GM23338 (cell line): ENCODE data around the gene FGF10. TPM values are rescaled to one million over a fixed set of nuclear protein-coding genes. Genes with fewer than 3 reads are reported as not detected.
A peak's percentile ranks its signal among the peaks of the same experiment; 100 is the strongest.

Experiments
- ATAC-seq: fragments of 200-7000 bp; cut with Tn5 transposase; 3 replicates; pipeline ENCODE4 v1.9.1; 2020
- DNase-seq: peaks from one replicate; pipeline ENCODE4 v3.0.0-alpha.2; 2015; ENCODE audit warnings: low spot score
- H2AFZ ChIP-seq: fragments of 200-600 bp; sonication (generic); 2 replicates; pipeline ENCODE4 v1.8.0; 2016; ENCODE audit warnings: antibody characterized with exemption, mild to moderate bottlenecking, moderate library complexity
- H3F3A ChIP-seq: fragments of 200-600 bp; sonication (generic); replicated peaks from 2 replicates; pipeline ENCODE4 v1.8.0; 2017; ENCODE audit warnings: antibody characterized with exemption, mixed run types, low read depth
- H3K27ac ChIP-seq: fragments of 200-600 bp; sonication (generic); 2 replicates; pipeline ENCODE4 v1.6.1; 2016; ENCODE audit warnings: low read depth
- H3K27me3 ChIP-seq: fragments of 200-600 bp; sonication (generic); 2 replicates; pipeline ENCODE4 v1.8.0; 2016; ENCODE audit warnings: mild to moderate bottlenecking, mixed run types, moderate library complexity; ENCODE audit not compliant: insufficient read depth
- H3K36me3 ChIP-seq: fragments of 200-600 bp; sonication (generic); 2 replicates; pipeline ENCODE4 v1.8.0; 2016; ENCODE audit warnings: mild to moderate bottlenecking; ENCODE audit not compliant: insufficient read depth
- H3K4me1 ChIP-seq: fragments of 200-600 bp; sonication (generic); 2 replicates; pipeline ENCODE4 v1.8.0; 2016; ENCODE audit warnings: mild to moderate bottlenecking, moderate library complexity; ENCODE audit not compliant: insufficient read depth
- H3K4me2 ChIP-seq: fragments of 200-600 bp; sonication (generic); 2 replicates; pipeline ENCODE4 v1.7.1; 2017; ENCODE audit warnings: mixed run types
- H3K4me3 ChIP-seq: fragments of 200-600 bp; sonication (generic); 2 replicates; pipeline ENCODE4 v1.6.1; 2016; ENCODE audit warnings: mixed run types
- H3K79me2 ChIP-seq: fragments of 200-600 bp; sonication (generic); replicated peaks from 2 replicates; pipeline ENCODE4 v1.8.0; 2017; ENCODE audit warnings: mild to moderate bottlenecking; ENCODE audit not compliant: insufficient read depth
- H3K9me2 ChIP-seq: fragments of 200-600 bp; sonication (generic); 2 replicates; pipeline ENCODE4 v1.8.0; 2017; ENCODE audit not compliant: insufficient read depth
- H4K20me1 ChIP-seq: fragments of 200-600 bp; sonication (generic); replicated peaks from 2 replicates; pipeline ENCODE4 v1.8.0; 2017; ENCODE audit warnings: mild to moderate bottlenecking; ENCODE audit not compliant: insufficient read depth
- H3K27ac Mint-ChIP-seq: 2 replicates; pipeline ENCODE4 v1.8.0; 2020; ENCODE audit warnings: inconsistent platforms, mild to moderate bottlenecking, moderate library complexity, mixed read lengths
- H3K27me3 Mint-ChIP-seq: 3 replicates; pipeline ENCODE4 v1.8.0; 2022; ENCODE audit warnings: low read depth, mild to moderate bottlenecking, moderate library complexity, mixed read lengths, inconsistent platforms; ENCODE audit not compliant: insufficient read depth, poor library complexity
- H3K36me3 Mint-ChIP-seq: 3 replicates; pipeline ENCODE4 v1.8.0; 2021; ENCODE audit warnings: low read depth, mild to moderate bottlenecking, inconsistent platforms, moderate library complexity, mixed read lengths
- H3K4me1 Mint-ChIP-seq: 3 replicates; pipeline ENCODE4 v1.8.0; 2020; ENCODE audit warnings: mild to moderate bottlenecking, inconsistent platforms, mixed read lengths
- H3K4me3 Mint-ChIP-seq: 3 replicates; pipeline ENCODE4 v1.8.0; 2021; ENCODE audit warnings: moderate library complexity, mild to moderate bottlenecking, inconsistent platforms, mixed read lengths
- H3K9me3 Mint-ChIP-seq: 3 replicates; pipeline ENCODE4 v1.8.0; 2020; ENCODE audit warnings: moderate library complexity, mild to moderate bottlenecking, inconsistent platforms, mixed read lengths
- CREB1 ChIP-seq: fragments of 250-450 bp; sonication (Bioruptor Pico); IDR thresholded peaks from 2 replicates; pipeline ENCODE4 v1.5.0; 2020; ENCODE audit warnings: low read depth, mild to moderate bottlenecking, moderate library complexity
- EZH2 ChIP-seq: fragments of 200-600 bp; sonication (generic); IDR thresholded peaks from one replicate; pipeline ENCODE4 v1.8.0; 2017; ENCODE audit warnings: antibody characterized with exemption, mild to moderate bottlenecking, low read depth; ENCODE audit not compliant: unreplicated experiment
- EZH2phosphoT487 ChIP-seq: fragments of 200-600 bp; sonication (generic); IDR thresholded peaks from one replicate; pipeline ENCODE4 v1.8.1; 2018; ENCODE audit warnings: antibody characterized with exemption; ENCODE audit not compliant: unreplicated experiment
- NANOG ChIP-seq: IDR thresholded peaks from 2 replicates; pipeline ENCODE4 v1.6.1; 2016; ENCODE audit warnings: antibody characterized with exemption, borderline replicate concordance
- POLR2AphosphoS5 ChIP-seq: IDR thresholded peaks from 2 replicates; pipeline ENCODE4 v1.6.1; 2016; ENCODE audit warnings: antibody characterized with exemption, low read depth
- REST ChIP-seq: IDR thresholded peaks from one replicate; pipeline ENCODE4 v1.6.1; 2018; ENCODE audit warnings: antibody characterized with exemption; ENCODE audit not compliant: unreplicated experiment
- STAT1 ChIP-seq: IDR thresholded peaks from one replicate; pipeline ENCODE4 v1.6.1; 2016; ENCODE audit warnings: antibody characterized with exemption; ENCODE audit not compliant: unreplicated experiment
- ZNF114 ChIP-seq: fragments of 250-450 bp; sonication (Bioruptor Pico); IDR thresholded peaks from 2 replicates; pipeline ENCODE4 v1.5.0; 2020; ENCODE audit warnings: mild to moderate bottlenecking, moderate library complexity
- ZNF331 ChIP-seq: fragments of 250-450 bp; sonication (Bioruptor Pico); IDR thresholded peaks from 2 replicates; pipeline ENCODE4 v1.5.0; 2020; ENCODE audit warnings: low read depth, mild to moderate bottlenecking, moderate library complexity
- long read RNA-seq: library from polyadenylated mRNA; unstranded; transcript quantifications from one replicate; pipeline ENCODE4 v2.0.0, GENCODE V29; 2020; ENCODE audit not compliant: unreplicated experiment
- polyA plus RNA-seq: library from polyadenylated mRNA; unstranded; fragments of >200 nt; fragmentation: Nextera tagmentation; extraction: Ambion mirVana; gene quantifications from 2 replicates; pipeline ENCODE4 v1.2.1, GENCODE V29; 2016
- total RNA-seq: library from RNA; depleted of rRNA; stranded (reverse); fragments of >200 nt; shearing (Covaris generic); gene quantifications from 2 replicates; pipeline ENCODE4 v1.2.3, GENCODE V29; 2014; rRNA removed
- TF ChIP-seq, protein P1 (sequence below): IDR thresholded peaks from 2 replicates; pipeline ENCODE4 v1.6.1; 2016; ENCODE audit warnings: antibody characterized with exemption
- TF ChIP-seq, protein P2 (sequence below), 2 experiments: fragments of 200-600 bp in 1 of 2; sonication (generic) in 1 of 2; conservative IDR thresholded peaks; 2 replicates each; pipeline versions ENCODE4 v1.5.1 to v1.6.1; 2016 to 2017; ENCODE audit warnings: antibody characterized with exemption in 2 of 2, low read depth in 2 of 2, mild to moderate bottlenecking in 2 of 2, moderate library complexity in 1 of 2

FGF10 gene
- total RNA-seq (0.24 TPM in 1 of 2 replicates, not detected in the other), polyA plus RNA-seq (0.40 and 0.50 TPM in 2 replicates)
- long read RNA-seq: 0 reads

DNA sequence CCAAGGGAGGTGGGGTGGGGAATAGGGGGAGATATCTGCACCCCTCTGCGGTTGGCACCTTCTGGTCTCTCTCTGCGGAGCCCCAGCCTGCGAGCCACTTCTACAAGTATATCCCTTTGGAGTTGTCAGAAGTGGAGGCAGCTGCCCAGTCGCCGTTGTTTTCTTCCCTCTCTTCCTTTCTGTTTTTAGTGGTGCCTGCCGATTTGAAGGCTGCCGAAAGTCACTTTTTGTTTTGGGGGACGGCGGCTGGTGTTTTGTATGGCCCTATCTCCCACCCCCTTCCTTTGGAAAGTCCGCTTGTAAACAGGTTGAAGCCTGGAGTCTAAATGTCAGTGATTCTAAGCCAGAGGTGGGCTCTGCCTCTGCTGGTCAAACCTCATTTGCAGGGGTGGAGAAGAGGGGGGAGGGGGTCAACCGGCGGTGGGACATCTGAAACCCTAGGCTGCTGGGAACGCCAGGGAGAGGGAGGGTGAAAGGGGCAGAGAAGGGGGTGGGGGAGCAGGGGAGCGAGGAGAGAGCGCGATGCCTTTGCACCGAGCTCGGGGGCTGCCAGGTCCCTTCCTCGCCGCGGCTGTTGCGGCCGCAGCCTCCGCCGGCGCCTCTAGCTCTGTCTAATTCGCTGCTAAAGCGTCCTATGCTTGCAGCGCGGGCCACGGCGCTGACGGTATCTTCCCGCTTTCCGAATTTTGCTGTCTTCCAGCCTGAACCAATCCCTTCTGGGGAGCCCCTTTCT is at the start of gene FGF10:
Gene FGF10 (minus strand): TSS at position 331 of the 733 bp plus-strand sequence. CDS start 738 bp downstream, outside the sequence.
- H3K27ac Mint-ChIP-seq: no peak within 1 kb of the TSS

GRCh38 chr5:44426944-44427343 is 37.7 kb upstream of the FGF10 start:
- Histone ChIP-seq H3K79me2 (no peaks in the 10 kb centered on the region), H3K36me3 (no peaks in the 10 kb centered on the region), H3K27me3 (no peaks in the 10 kb centered on the region), H3K27ac (no peak overlapping the region), H2AFZ (no peak overlapping the region), H4K20me1 (no peaks in the 10 kb centered on the region), H3K4me2 (no peak overlapping the region), H3K4me1 (no peaks in the 10 kb centered on the region), H3K9me2 (no peaks in the 10 kb centered on the region), H3F3A (no peaks in the 10 kb centered on the region), H3K4me3 (no peak overlapping the region)
- Mint-ChIP-seq H3K36me3 (no peaks in the 10 kb centered on the region), H3K4me1 (no peaks in the 10 kb centered on the region), H3K9me3 (no peaks in the 10 kb centered on the region), H3K27me3 (no peaks in the 10 kb centered on the region), H3K4me3 (no peak overlapping the region), H3K27ac (no peak overlapping the region)
- ATAC-seq: no peak
- DNase-seq: no peak
- TF ChIP-seq REST (no peak), EZH2 (no peak), NANOG (no peak)
- TF ChIP-seq, protein P1, sequence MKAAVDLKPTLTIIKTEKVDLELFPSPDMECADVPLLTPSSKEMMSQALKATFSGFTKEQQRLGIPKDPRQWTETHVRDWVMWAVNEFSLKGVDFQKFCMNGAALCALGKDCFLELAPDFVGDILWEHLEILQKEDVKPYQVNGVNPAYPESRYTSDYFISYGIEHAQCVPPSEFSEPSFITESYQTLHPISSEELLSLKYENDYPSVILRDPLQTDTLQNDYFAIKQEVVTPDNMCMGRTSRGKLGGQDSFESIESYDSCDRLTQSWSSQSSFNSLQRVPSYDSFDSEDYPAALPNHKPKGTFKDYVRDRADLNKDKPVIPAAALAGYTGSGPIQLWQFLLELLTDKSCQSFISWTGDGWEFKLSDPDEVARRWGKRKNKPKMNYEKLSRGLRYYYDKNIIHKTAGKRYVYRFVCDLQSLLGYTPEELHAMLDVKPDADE: no peak

More for the DNA sequence above, at the start of gene FGF10:
- DNase-seq (peak; percentile 85), ATAC-seq (peak; percentile 83)
- no peaks in the 10 kb centered on the region for H3K36me3 ChIP-seq
- no peaks in the 10 kb centered on the region for H4K20me1 ChIP-seq
- peak within 1 kb of the TSS; percentile 99 for H2AFZ ChIP-seq
- H3K79me2 ChIP-seq: no peaks in the 10 kb centered on the region
- no peak within 1 kb of the TSS for H3K27ac ChIP-seq
- H3K4me1 Mint-ChIP-seq: peaks cover 24% of the 10 kb centered on the region
- H3K4me3 ChIP-seq: peak within 1 kb of the TSS; percentile 75
- H3K27me3 ChIP-seq: peaks cover 65% of the 10 kb centered on the region
- H3K9me3 Mint-ChIP-seq: peaks cover 2% of the 10 kb centered on the region; the same call in 2 of the 3 replicates
- H3K4me1 ChIP-seq: peaks cover 30% of the 10 kb centered on the region
- no peaks in the 10 kb centered on the region for H3K9me2 ChIP-seq
- peaks cover 40% of the 10 kb centered on the region for H3K27me3 Mint-ChIP-seq
- H3K4me2 ChIP-seq: peak within 1 kb of the TSS; percentile 91
- TF ChIP-seq NANOG: no peak
- TF ChIP-seq, protein P2, sequence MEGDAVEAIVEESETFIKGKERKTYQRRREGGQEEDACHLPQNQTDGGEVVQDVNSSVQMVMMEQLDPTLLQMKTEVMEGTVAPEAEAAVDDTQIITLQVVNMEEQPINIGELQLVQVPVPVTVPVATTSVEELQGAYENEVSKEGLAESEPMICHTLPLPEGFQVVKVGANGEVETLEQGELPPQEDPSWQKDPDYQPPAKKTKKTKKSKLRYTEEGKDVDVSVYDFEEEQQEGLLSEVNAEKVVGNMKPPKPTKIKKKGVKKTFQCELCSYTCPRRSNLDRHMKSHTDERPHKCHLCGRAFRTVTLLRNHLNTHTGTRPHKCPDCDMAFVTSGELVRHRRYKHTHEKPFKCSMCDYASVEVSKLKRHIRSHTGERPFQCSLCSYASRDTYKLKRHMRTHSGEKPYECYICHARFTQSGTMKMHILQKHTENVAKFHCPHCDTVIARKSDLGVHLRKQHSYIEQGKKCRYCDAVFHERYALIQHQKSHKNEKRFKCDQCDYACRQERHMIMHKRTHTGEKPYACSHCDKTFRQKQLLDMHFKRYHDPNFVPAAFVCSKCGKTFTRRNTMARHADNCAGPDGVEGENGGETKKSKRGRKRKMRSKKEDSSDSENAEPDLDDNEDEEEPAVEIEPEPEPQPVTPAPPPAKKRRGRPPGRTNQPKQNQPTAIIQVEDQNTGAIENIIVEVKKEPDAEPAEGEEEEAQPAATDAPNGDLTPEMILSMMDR (conservative IDR thresholded peaks at IDR 0.05; ENCODE audit: low read depth in 2 of 2): 0 out of 4 replicates have a peak, but pooled peaks of 1 of the 2 experiments have one; percentile 4
- no peak for TF ChIP-seq ZNF331 (CRISPR knock-in tag)
- no peak for TF ChIP-seq POLR2AphosphoS5
- no peak for TF ChIP-seq CREB1 (CRISPR knock-in tag)
- TF ChIP-seq EZH2phosphoT487: no peak
- TF ChIP-seq ZNF114 (CRISPR knock-in tag): no peak
- no peak for TF ChIP-seq STAT1
- no peak for TF ChIP-seq EZH2
- no peaks in the 10 kb centered on the region for H3K36me3 Mint-ChIP-seq
- peaks cover 5% of the 10 kb centered on the region for H3F3A ChIP-seq
- H3K4me3 Mint-ChIP-seq: peak within 1 kb of the TSS; percentile 83
